Measurements from ENCODE around the gene LGALS9B.
"Not testable (repeated sequence)": the region's sequence is repeated elsewhere in the genome, so short reads cannot be mapped to it uniquely, and the experiment has no call there.

GRCh38 chr17:20512378-20512777, 45.0 kb upstream of the LGALS9B start:
- not testable (repeated sequence) for TF ChIP-seq EZH2 (IDR thresholded peaks at IDR 0.05; ENCODE audit: insufficient read depth, poor library complexity, severe bottlenecking); EZH2phosphoT487 (IDR thresholded peaks at IDR 0.05; ENCODE audit: insufficient read depth, low read depth)

All from GM23248 (cell line).